Neural progenitor cell (in vitro differentiated cells): ENCODE measurements around the gene CENPO.

Source experiments
- CTCF ChIP-seq: fragments of 200-600 bp; sonication (generic); IDR thresholded peaks from 2 replicates; pipeline ENCODE4 v1.5.1; 2017; ENCODE audit warnings: antibody characterized with exemption, mild to moderate bottlenecking
- EZH2 ChIP-seq: fragments of 200-600 bp; sonication (generic); IDR thresholded peaks from 2 replicates; pipeline ENCODE4 v1.6.1; 2017; ENCODE audit warnings: antibody characterized with exemption, mild to moderate bottlenecking, moderate library complexity
- EZH2phosphoT487 ChIP-seq: fragments of 200-600 bp; sonication (generic); IDR thresholded peaks from 2 replicates; pipeline ENCODE4 v1.6.1; 2017; ENCODE audit warnings: antibody characterized with exemption

- no peak for TF ChIP-seq EZH2phosphoT487
- no peak for TF ChIP-seq CTCF
- no peak for TF ChIP-seq EZH2
These were observed 21.3 kb downstream of the CENPO start for GRCh38 chr2:24814516-24814915.
